ENCODE results near the gene LDB2.

- TF ChIP-seq CTCF (IDR thresholded peaks at IDR 0.05) (no peak), EZH2 (IDR thresholded peaks at IDR 0.05; ENCODE audit: borderline replicate concordance, insufficient read depth, low read depth, low read length, poor library complexity, severe bottlenecking) (no peak)
Measured at GRCh38 chr4:16693641-16694040, 204.8 kb downstream of the LDB2 start.
